NB4 (cell line): Measurements from ENCODE around the gene HECW1.

ENCODE experiments used
- CTCF ChIP-seq: IDR thresholded peaks from one replicate; pipeline ENCODE4 v1.5.1; 2012; ENCODE audit warnings: low read depth, low read length
- MYC ChIP-seq: IDR thresholded peaks from 2 replicates; pipeline ENCODE4 v1.6.1; 2011; ENCODE audit warnings: low read depth, low read length
- POLR2A ChIP-seq: IDR thresholded peaks from 2 replicates; pipeline ENCODE4 v1.6.1; 2011; ENCODE audit warnings: mild to moderate bottlenecking; ENCODE audit not compliant: insufficient read length; ENCODE audit errors: extremely low read depth

GRCh38 chr7:43212921-43213320 lies 100.5 kb downstream of the HECW1 start:
- no peak for TF ChIP-seq CTCF
- TF ChIP-seq POLR2A, result no peak
- no peak for TF ChIP-seq MYC
